Stomach (tissue), 9 donors: ENCODE measurements around the gene RPL5. TPM values are rescaled to one million over a fixed set of nuclear protein-coding genes. Genes with fewer than 3 reads are reported as not detected.
A peak's percentile ranks its signal among the peaks of the same experiment; 100 is the strongest.

Experiments used
- DNase-seq, 2 donors: peaks; one replicate each; pipeline versions ENCODE4 v3.0.0 to v3.0.0-alpha.2; 2013 to 2019
- H3K27ac ChIP-seq, 5 donors: fragments of 200-600 bp in 4 of 5; sonication (generic) in 4 of 5; one replicate each; pipeline ENCODE4 v1.5.1; 2013 to 2019; ENCODE audit warnings: mild to moderate bottlenecking in 1 of 5, moderate library complexity in 1 of 5
- H3K27me3 ChIP-seq, 3 donors: fragments of 200-600 bp; sonication (generic); one replicate each; pipeline ENCODE4 v1.5.1; 2017 to 2019; ENCODE audit warnings: mixed run types in 1 of 3
- H3K36me3 ChIP-seq, 4 donors: fragments of 200-600 bp; sonication (generic); 1 replicate in 3 of 4; 2 replicates in 1 of 4; pipeline ENCODE4 v1.5.1; 2016 to 2019
- H3K4me1 ChIP-seq, 4 donors: fragments of 200-600 bp; sonication (generic); one replicate each; pipeline ENCODE4 v1.5.1; 2016 to 2019
- H3K4me3 ChIP-seq, 4 donors: fragments of 200-600 bp; sonication (generic) in 3 of 4; one replicate each; pipeline ENCODE4 v1.5.1; 2016 to 2019; ENCODE audit warnings: mild to moderate bottlenecking in 1 of 4
- H3K9me3 ChIP-seq, 4 donors: fragments of 200-600 bp; sonication (generic); one replicate each; pipeline ENCODE4 v1.5.1; 2016 to 2019
- EP300 ChIP-seq: sonication (generic); formaldehyde crosslinking; IDR thresholded peaks from one replicate; pipeline ENCODE4 v1.6.1; 2017; ENCODE audit warnings: antibody characterized with exemption
- POLR2A ChIP-seq, 4 donors: fragments of 450-650 bp; IDR thresholded peaks; one replicate each; pipeline ENCODE4 v1.6.1; 2016; ENCODE audit warnings: antibody characterized with exemption in 4 of 4, control low read depth in 2 of 4, mild to moderate bottlenecking in 1 of 4, moderate library complexity in 1 of 4
- POLR2AphosphoS5 ChIP-seq, 3 donors: sonication (generic); formaldehyde crosslinking; IDR thresholded peaks; one replicate each; pipeline ENCODE4 v1.6.1; 2016; ENCODE audit warnings: antibody characterized with exemption in 3 of 3
- WGBS, 5 donors: extraction: QIAGEN DNeasy Blood & Tissue Kit in 3 of 5; methylation state at CpG; one replicate each; pipeline versions ENCODE4 v1.1.5 to v1.1.7; 2013 to 2018; 5-methylcytosine and 5-hydroxymethylcytosine counted together
- intact Hi-C: fragments of 100-400 bp; cut with DNase I; formaldehyde crosslinking; loops from one replicate; pipeline ENCODE4 v1.15.1; 2023; ENCODE audit warnings: low total_unique reads
- polyA plus RNA-seq, 3 donors: library from polyadenylated mRNA; stranded (reverse); fragments of 200-250 nt; gene quantifications; one replicate each; pipeline ENCODE4 v1.2.3, GENCODE V29; 2013
- total RNA-seq, 5 donors: library from RNA; depleted of rRNA; stranded (reverse); fragments of >200 nt; gene quantifications; one replicate each; pipeline versions ENCODE4 v1.1.0 to v1.2.3, GENCODE V29; 2014 to 2016
- TF ChIP-seq, protein P1 (sequence below), 7 experiments: fragments of 450-650 bp in 4 of 7; fragments of 200-600 bp in 3 of 7; sonication (generic) in 3 of 7; IDR thresholded peaks; one replicate each; pipeline ENCODE4 v1.5.1; 2016 to 2019; ENCODE audit warnings: antibody characterized with exemption in 7 of 7, control low read depth in 2 of 7, mild to moderate bottlenecking in 1 of 7
- donor health status: healthy with polysubstance abuse.
- donor health status: Bipolar disorder and iron deficiency.
- donor health status: healthy.

Gene RPL5
- total and polyA plus RNA-seq, 8 donors = 1,447 to 2,593 (median 1,749) TPM

DNA sequence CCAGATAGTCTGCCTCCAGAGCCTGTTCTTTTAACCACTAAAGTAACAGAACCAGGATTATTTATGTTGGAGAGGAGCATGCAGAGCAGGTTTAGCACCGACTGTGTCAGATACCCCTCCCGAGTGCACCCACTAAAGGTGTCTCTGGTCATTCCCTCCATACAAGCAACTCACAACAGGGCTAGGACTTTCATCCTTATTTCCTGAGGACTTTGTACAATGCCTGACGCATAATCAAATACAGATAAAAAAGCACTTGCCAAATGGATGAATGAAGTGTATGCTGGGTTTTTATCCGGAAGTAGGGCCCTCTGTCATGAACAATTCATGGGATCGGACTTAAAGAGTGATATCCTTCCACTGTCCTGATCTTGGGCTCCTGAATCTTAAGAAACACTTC, 26.0 kb downstream of the RPL5 start:
- H3K9me3 ChIP-seq = no peaks in the 10 kb centered on the region
- intact Hi-C loops = loop anchor here (5.0 kb wide), 1 partner anchor 134 kb away; no protein-coding TSS in a partner anchor
- H3K36me3 ChIP-seq = no peaks in the 10 kb centered on the region
- H3K4me3 ChIP-seq = no peak overlapping the region
- H3K4me1 ChIP-seq = peaks cover 0 to 24% (median 0%) of the 10 kb centered on the region in 4 donors
- H3K27ac ChIP-seq = peak overlapping the region in 3 of 5 donors; percentile 20 to 55 (median 40)
- WGBS, 5 donors = 31 to 56% (median 45%) methylated on average over 5 of the region's 5 CpGs
- H3K27me3 ChIP-seq = no peaks in the 10 kb centered on the region
- TF ChIP-seq POLR2AphosphoS5 (IDR thresholded peaks at IDR 0.05) (peak in 1 of 3 donors; percentile 8), POLR2A (IDR thresholded peaks at IDR 0.05) (no peak)
- peak in 1 of 2 donors; percentile 55 for DNase-seq

DNA sequence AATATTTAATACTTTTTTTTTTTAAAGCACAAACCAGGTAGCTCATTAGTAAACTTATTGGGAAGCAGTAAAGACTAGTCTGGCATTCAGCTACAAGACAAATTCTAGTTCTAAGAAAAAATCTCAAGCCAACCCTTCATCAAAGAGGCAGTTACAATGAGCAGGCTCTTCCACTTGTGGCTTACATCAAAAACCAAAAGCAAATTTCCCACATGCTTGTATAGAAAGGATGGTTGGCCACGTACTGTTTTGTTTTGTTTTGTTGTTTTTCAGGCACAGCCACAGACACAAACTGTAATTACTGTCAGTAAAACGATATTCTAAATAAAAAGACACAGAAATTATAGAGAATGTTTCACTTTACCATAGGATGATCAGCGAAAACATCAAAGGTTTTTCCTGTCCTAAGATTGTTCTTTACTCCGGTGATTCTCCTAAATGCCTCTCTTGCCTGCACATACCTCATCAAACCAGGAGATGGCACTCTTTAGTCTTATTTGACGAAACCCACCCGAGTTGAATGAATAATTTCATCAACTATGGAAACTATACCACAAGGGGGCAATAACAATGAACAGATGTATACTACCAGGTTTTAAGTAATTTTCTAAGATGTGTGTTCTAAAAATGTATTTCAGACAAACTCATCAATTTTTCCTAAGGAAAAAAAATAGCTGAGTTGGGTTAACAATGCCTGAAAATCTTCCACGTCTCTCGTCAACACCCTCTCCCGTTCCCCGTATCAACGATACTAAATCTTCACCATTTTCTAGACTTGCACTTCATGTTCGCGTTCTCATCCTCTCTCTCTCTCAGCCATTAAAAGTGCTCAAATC, 26.9 kb downstream of the RPL5 start:
- Histone ChIP-seq H3K4me1 (peaks cover 0 to 24% (median 0%) of the 10 kb centered on the region in 4 donors), H3K27me3 (no peaks in the 10 kb centered on the region), H3K36me3 (no peaks in the 10 kb centered on the region), H3K4me3 (peak overlapping the region in 3 of 4 donors; percentile 17 to 25 (median 25)), H3K9me3 (no peaks in the 10 kb centered on the region), H3K27ac (peak overlapping the region in 3 of 5 donors; percentile 20 to 55 (median 40))
- intact Hi-C loops = loop anchor here (5.0 kb wide), 1 partner anchor 134 kb away; no protein-coding TSS in a partner anchor
- TF ChIP-seq EP300 (no peak), POLR2A (IDR thresholded peaks at IDR 0.05) (no peak), POLR2AphosphoS5 (IDR thresholded peaks at IDR 0.05) (peak in 1 of 3 donors; percentile 61)
- TF ChIP-seq, protein P1, sequence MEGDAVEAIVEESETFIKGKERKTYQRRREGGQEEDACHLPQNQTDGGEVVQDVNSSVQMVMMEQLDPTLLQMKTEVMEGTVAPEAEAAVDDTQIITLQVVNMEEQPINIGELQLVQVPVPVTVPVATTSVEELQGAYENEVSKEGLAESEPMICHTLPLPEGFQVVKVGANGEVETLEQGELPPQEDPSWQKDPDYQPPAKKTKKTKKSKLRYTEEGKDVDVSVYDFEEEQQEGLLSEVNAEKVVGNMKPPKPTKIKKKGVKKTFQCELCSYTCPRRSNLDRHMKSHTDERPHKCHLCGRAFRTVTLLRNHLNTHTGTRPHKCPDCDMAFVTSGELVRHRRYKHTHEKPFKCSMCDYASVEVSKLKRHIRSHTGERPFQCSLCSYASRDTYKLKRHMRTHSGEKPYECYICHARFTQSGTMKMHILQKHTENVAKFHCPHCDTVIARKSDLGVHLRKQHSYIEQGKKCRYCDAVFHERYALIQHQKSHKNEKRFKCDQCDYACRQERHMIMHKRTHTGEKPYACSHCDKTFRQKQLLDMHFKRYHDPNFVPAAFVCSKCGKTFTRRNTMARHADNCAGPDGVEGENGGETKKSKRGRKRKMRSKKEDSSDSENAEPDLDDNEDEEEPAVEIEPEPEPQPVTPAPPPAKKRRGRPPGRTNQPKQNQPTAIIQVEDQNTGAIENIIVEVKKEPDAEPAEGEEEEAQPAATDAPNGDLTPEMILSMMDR (IDR thresholded peaks at IDR 0.05) = peak in 6 of 7 experiments; percentile 86 to 99 (median 92)
- peak; percentile 48 to 90 for DNase-seq
- WGBS, 5 donors = 20 to 31% (median 30%) methylated on average over 13 of the region's 13 CpGs

DNA sequence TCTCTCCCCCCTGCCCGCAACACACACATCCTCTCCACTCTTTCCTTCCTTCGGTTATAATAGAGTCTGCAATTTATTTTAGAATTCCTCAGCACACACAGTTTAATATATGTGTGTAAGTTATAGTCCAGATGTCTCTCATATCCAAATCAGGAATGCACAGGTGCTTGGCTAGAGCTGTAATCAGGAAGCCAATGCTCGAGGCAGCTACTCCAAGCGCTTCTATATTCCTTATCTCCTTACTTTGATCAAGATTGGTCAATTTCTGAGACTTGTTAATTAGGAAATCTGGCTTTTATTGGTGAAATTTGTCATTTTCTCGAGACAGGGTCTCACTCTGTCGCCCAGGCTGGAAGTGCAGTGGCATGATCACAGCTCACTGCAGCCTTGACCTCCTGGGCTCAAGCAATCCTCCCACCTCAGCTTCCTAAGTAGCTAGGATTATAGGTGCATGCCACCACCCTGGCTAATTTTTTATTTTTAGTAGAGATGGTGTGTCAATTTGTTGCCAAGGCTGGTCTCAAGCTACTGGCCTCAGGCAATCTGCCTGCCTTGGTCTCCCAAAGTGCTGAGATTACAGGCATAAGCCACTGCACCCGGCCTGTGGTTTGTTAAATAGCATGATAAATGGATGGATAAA, 27.7 kb downstream of the RPL5 start:
- Histone ChIP-seq H3K9me3 (no peaks in the 10 kb centered on the region), H3K27me3 (no peaks in the 10 kb centered on the region), H3K27ac (peak overlapping the region in 1 of 5 donors; percentile 20), H3K4me3 (peak overlapping the region in 3 of 4 donors; percentile 17 to 25 (median 25)), H3K4me1 (peaks cover 0 to 18% (median 0%) of the 10 kb centered on the region in 4 donors), H3K36me3 (no peaks in the 10 kb centered on the region)
- intact Hi-C loops = loop anchor here (5.0 kb wide), 1 partner anchor 133 kb away; no protein-coding TSS in a partner anchor
- TF ChIP-seq EP300 (no peak), POLR2A (IDR thresholded peaks at IDR 0.05) (no peak), POLR2AphosphoS5 (IDR thresholded peaks at IDR 0.05) (no peak)
- TF ChIP-seq, protein P1 (IDR thresholded peaks at IDR 0.05) = no peak
- 47 to 61% (median 53%) methylated on average over 7 of the region's 7 CpGs for WGBS, 5 donors
- no peak for DNase-seq

DNA sequence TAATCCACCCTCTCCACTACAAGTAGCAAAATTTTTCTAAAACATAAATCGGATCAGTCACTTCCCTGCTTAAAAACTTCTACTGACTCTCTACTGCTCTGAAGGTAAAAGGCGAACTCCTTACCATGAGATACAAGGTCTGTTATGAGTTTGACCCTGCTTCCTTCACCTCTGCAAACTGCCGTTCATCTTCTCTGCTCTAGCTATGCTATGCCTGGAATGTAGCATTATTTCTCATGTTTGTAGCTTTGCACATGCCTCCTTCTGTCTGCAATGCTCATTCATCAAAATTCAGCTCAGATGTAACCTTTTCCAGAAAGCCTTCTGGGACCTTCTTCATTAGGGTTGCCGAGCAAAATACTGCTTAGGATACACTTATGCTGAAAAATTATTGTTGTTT, 30.8 kb downstream of the RPL5 start:
- Histone ChIP-seq H3K4me3 (no peak overlapping the region), H3K9me3 (no peaks in the 10 kb centered on the region), H3K36me3 (no peaks in the 10 kb centered on the region), H3K27me3 (no peaks in the 10 kb centered on the region), H3K27ac (no peak overlapping the region), H3K4me1 (peaks cover 0 to 18% (median 0%) of the 10 kb centered on the region in 4 donors)
- no peak for DNase-seq
- intact Hi-C loops = no loop called here
- TF ChIP-seq POLR2AphosphoS5 (IDR thresholded peaks at IDR 0.05) (no peak), POLR2A (IDR thresholded peaks at IDR 0.05) (no peak), EP300 (no peak)
- TF ChIP-seq, protein P1 (IDR thresholded peaks at IDR 0.05) = no peak
- WGBS, 5 donors = 74 to 93% (median 88%) methylated on average over 4 of the region's 4 CpGs
